Natural killer cell (primary cell): Measurements from ENCODE around the gene HDAC11. TPM values are rescaled to one million over a fixed set of nuclear protein-coding genes. Genes with fewer than 3 reads are reported as not detected.

Experiments
- ATAC-seq, 3 donors: fragments of 150-1000 bp in 2 of 3; fragments of 200-7000 bp in 1 of 3; cut with Tn5 transposase; 1 replicate in 1 of 3; 2 replicates in 2 of 3; pipeline ENCODE4 v1.10.0; 2021; ENCODE audit warnings: mild to moderate bottlenecking in 2 of 3, moderate library complexity in 2 of 3
- DNase-seq, 2 donors: peaks; one replicate each; pipeline versions ENCODE4 v3.0.0 to v3.0.0-alpha.2; 2013 to 2021; ENCODE audit warnings: mixed read lengths in 1 of 2
- H3K27ac ChIP-seq: one replicate; pipeline ENCODE4 v1.5.1; 2013; ENCODE audit warnings: mild to moderate bottlenecking, low read length
- H3K27me3 ChIP-seq: one replicate; pipeline ENCODE4 v1.6.1; 2013; ENCODE audit warnings: low read length; ENCODE audit not compliant: control insufficient read depth, insufficient read depth
- H3K36me3 ChIP-seq: one replicate; pipeline ENCODE4 v1.6.1; 2013; ENCODE audit warnings: low read length; ENCODE audit not compliant: control insufficient read depth, insufficient read depth
- H3K4me1 ChIP-seq: one replicate; pipeline ENCODE4 v1.6.1; 2013; ENCODE audit warnings: low read length; ENCODE audit not compliant: control insufficient read depth, insufficient read depth
- H3K4me3 ChIP-seq: one replicate; pipeline ENCODE4 v1.5.1; 2013; ENCODE audit warnings: low read length
- H3K9me3 ChIP-seq: one replicate; pipeline ENCODE4 v1.6.1; 2013; ENCODE audit warnings: low read length; ENCODE audit not compliant: control insufficient read depth, insufficient read depth
- H3K27ac Mint-ChIP-seq, 2 donors: one replicate each; pipeline ENCODE4 v1.8.0; 2022; ENCODE audit warnings: mild to moderate bottlenecking in 2 of 2, mixed read lengths in 2 of 2, moderate library complexity in 1 of 2
- H3K27me3 Mint-ChIP-seq, 2 donors: one replicate each; pipeline ENCODE4 v1.8.0; 2022; ENCODE audit warnings: low read depth in 2 of 2, mixed read lengths in 2 of 2
- H3K36me3 Mint-ChIP-seq: one replicate; pipeline ENCODE4 v1.8.0; 2022; ENCODE audit warnings: mixed read lengths
- H3K4me1 Mint-ChIP-seq, 2 donors: one replicate each; pipeline ENCODE4 v1.8.0; 2022; ENCODE audit warnings: mixed read lengths in 2 of 2
- H3K4me3 Mint-ChIP-seq: one replicate; pipeline ENCODE4 v1.8.0; 2022; ENCODE audit warnings: mild to moderate bottlenecking, moderate library complexity, mixed read lengths
- H3K9me3 Mint-ChIP-seq, 2 donors: one replicate each; pipeline ENCODE4 v1.8.0; 2022; ENCODE audit warnings: mixed read lengths in 2 of 2
- CTCF ChIP-seq: fragments of 200-600 bp; IDR thresholded peaks from one replicate; pipeline ENCODE4 v1.8.0; 2022; ENCODE audit warnings: antibody characterized with exemption
- WGBS: methylation state at CpG from one replicate; pipeline ENCODE4 v1.1.7; 2013; ENCODE audit warnings: missing lambda C conversion rate; ENCODE audit not compliant: insufficient coverage; 5-methylcytosine and 5-hydroxymethylcytosine counted together
- intact Hi-C: fragments of 100-400 bp; cut with micrococcal nuclease; formaldehyde crosslinking; loops from one replicate; pipeline ENCODE4 v1.14.2; 2022
- total RNA-seq, 4 donors: library from RNA; stranded (reverse); fragments of 120-200 nt in 1 of 4; gene quantifications; one replicate each; pipeline versions ENCODE4 v1.2.3 to v1.2.4, GENCODE V29; 2013 to 2022

HDAC11 gene
- total RNA-seq, 3 donors from 2014 or later (not counting 1 experiment from before 2014, with no cell fraction given): 3.4 to 5.3 (median 3.9) TPM

GRCh38 chr3:13463618-13464400 lies 16.3 kb upstream of the HDAC11 start:
- H3K4me1 Mint-ChIP-seq: peaks cover 5% of the 10 kb centered on the region in 2 donors
- intact Hi-C loops: no loop called here
- peaks cover 13 to 14% of the 10 kb centered on the region in 2 donors for H3K27me3 Mint-ChIP-seq
- Histone ChIP-seq H3K4me3 (no peak overlapping the region), H3K36me3 (no peaks in the 10 kb centered on the region), H3K4me1 (no peaks in the 10 kb centered on the region), H3K27me3 (no peaks in the 10 kb centered on the region), H3K27ac (no peak overlapping the region), H3K9me3 (peaks cover 3% of the 10 kb centered on the region)
- ATAC-seq (no peak), DNase-seq (no peak)
- no peaks in the 10 kb centered on the region for H3K9me3 Mint-ChIP-seq
- no peak overlapping the region for H3K4me3 Mint-ChIP-seq
- WGBS: 89% methylated on average over 10 of the region's 11 CpGs
- TF ChIP-seq CTCF: no peak
- no peaks in the 10 kb centered on the region for H3K36me3 Mint-ChIP-seq
- H3K27ac Mint-ChIP-seq: no peak overlapping the region

- WGBS: 71% methylated on average over 4 of the region's 4 CpGs
- no peak for TF ChIP-seq CTCF
- Mint-ChIP-seq H3K4me3 (no peak overlapping the region), H3K4me1 (peaks cover 5% of the 10 kb centered on the region in 2 donors), H3K27ac (no peak overlapping the region), H3K27me3 (peaks cover 13 to 16% of the 10 kb centered on the region in 2 donors), H3K36me3 (no peaks in the 10 kb centered on the region), H3K9me3 (no peaks in the 10 kb centered on the region)
- H3K9me3 ChIP-seq: peaks cover 3% of the 10 kb centered on the region
- DNase-seq (no peak), ATAC-seq (no peak)
- H3K27ac ChIP-seq: no peak overlapping the region
- H3K27me3 ChIP-seq: no peaks in the 10 kb centered on the region
- intact Hi-C loops: no loop called here
- H3K4me3 ChIP-seq: no peak overlapping the region
- no peaks in the 10 kb centered on the region for H3K36me3 ChIP-seq
- H3K4me1 ChIP-seq: no peaks in the 10 kb centered on the region
Measured at GRCh38 chr3:13465236-13465873, 14.8 kb upstream of the HDAC11 start.

DNA sequence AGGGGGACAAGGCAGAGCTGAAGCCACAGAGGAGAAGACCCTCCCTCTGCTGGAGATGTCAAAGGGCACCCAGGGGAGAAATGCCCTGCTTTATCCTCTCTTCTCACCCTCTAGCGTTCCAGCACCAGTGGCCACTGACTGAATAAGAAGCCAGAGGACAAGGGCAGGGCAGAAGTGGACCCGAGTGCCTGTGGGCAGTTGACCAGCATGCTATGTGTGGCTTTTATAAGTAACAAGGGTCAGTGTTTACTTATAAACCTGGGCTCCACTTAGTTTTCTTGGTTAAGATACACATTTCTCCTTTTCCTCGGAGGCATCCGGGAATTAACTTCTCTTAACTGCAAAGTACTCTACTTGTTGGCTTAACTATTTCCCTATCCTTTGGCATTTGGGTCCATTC lies 13.3 kb upstream of the HDAC11 start:
- H3K27ac ChIP-seq: no peak overlapping the region
- H3K9me3 ChIP-seq: peaks cover under 1% of the 10 kb centered on the region
- no peak for DNase-seq
- H3K4me1 ChIP-seq: no peaks in the 10 kb centered on the region
- H3K36me3 Mint-ChIP-seq: no peaks in the 10 kb centered on the region
- H3K4me3 ChIP-seq: no peak overlapping the region
- intact Hi-C loops: no loop called here
- no peak for ATAC-seq
- peaks cover 8 to 14% of the 10 kb centered on the region in 2 donors for H3K27me3 Mint-ChIP-seq
- H3K4me1 Mint-ChIP-seq: no peaks in the 10 kb centered on the region
- H3K4me3 Mint-ChIP-seq: no peak overlapping the region
- 90% methylated on average over 4 of the region's 4 CpGs for WGBS
- H3K9me3 Mint-ChIP-seq: no peaks in the 10 kb centered on the region
- H3K27me3 ChIP-seq: no peaks in the 10 kb centered on the region
- H3K27ac Mint-ChIP-seq: no peak overlapping the region
- no peaks in the 10 kb centered on the region for H3K36me3 ChIP-seq
- TF ChIP-seq CTCF: no peak
